GM06990 (cell line): ENCODE measurements around the gene SERAC1.

ENCODE experiments used
- DNase-seq: peaks from one replicate; pipeline ENCODE4 v3.0.0-alpha.2; 2011; ENCODE audit not compliant: insufficient read length; ENCODE audit errors: extremely low read depth
- H3K27me3 ChIP-seq: replicated peaks from 2 replicates; pipeline ENCODE4 v1.6.0; 2011; ENCODE audit warnings: low read length; ENCODE audit not compliant: control insufficient read depth, insufficient read depth
- H3K36me3 ChIP-seq: 2 replicates; pipeline ENCODE4 v1.5.1; 2011; ENCODE audit warnings: low read length; ENCODE audit not compliant: control insufficient read depth, insufficient read depth
- H3K4me3 ChIP-seq: replicated peaks from 2 replicates; pipeline ENCODE4 v1.5.1; 2011; ENCODE audit warnings: low read depth, mild to moderate bottlenecking, control low read depth, low read length
- CTCF ChIP-seq: IDR thresholded peaks from 2 replicates; pipeline ENCODE4 v1.5.1; 2011; ENCODE audit warnings: low read length, control low read depth, mild to moderate bottlenecking, inconsistent platforms; ENCODE audit not compliant: insufficient read depth, poor library complexity, severe bottlenecking

Gene SERAC1

GRCh38 chr6:158095671-158096070 lies 72.4 kb downstream of the SERAC1 start:
- no peak for TF ChIP-seq CTCF
- no peaks in the 10 kb centered on the region for H3K27me3 ChIP-seq
- no peak overlapping the region for H3K4me3 ChIP-seq
- H3K36me3 ChIP-seq = peaks cover 2% of the 10 kb centered on the region
- DNase-seq = no peak

GRCh38 chr6:158095031-158095430 lies 73.0 kb downstream of the SERAC1 start:
- Histone ChIP-seq H3K4me3 (no peak overlapping the region), H3K36me3 (peaks cover 2% of the 10 kb centered on the region), H3K27me3 (no peaks in the 10 kb centered on the region)
- no peak for TF ChIP-seq CTCF
- no peak for DNase-seq

GRCh38 chr6:158092806-158093205 lies 75.3 kb downstream of the SERAC1 start:
- DNase-seq = no peak
- TF ChIP-seq CTCF = no peak
- Histone ChIP-seq H3K4me3 (no peak overlapping the region), H3K36me3 (peaks cover 5% of the 10 kb centered on the region), H3K27me3 (no peaks in the 10 kb centered on the region)

GRCh38 chr6:158087224-158087867 lies 80.7 kb downstream of the SERAC1 start:
- Histone ChIP-seq H3K4me3 (no peak overlapping the region), H3K36me3 (peaks cover 12% of the 10 kb centered on the region), H3K27me3 (no peaks in the 10 kb centered on the region)
- no peak for TF ChIP-seq CTCF
- no peak for DNase-seq

GRCh38 chr6:158086504-158087223 lies 81.4 kb downstream of the SERAC1 start:
- Histone ChIP-seq H3K36me3 (peaks cover 12% of the 10 kb centered on the region), H3K4me3 (no peak overlapping the region), H3K27me3 (no peaks in the 10 kb centered on the region)
- TF ChIP-seq CTCF = no peak
- no peak for DNase-seq

GRCh38 chr6:158086054-158086503 lies 82.0 kb downstream of the SERAC1 start:
- H3K36me3 ChIP-seq = peaks cover 12% of the 10 kb centered on the region
- DNase-seq = no peak
- no peak overlapping the region for H3K4me3 ChIP-seq
- no peak for TF ChIP-seq CTCF
- no peaks in the 10 kb centered on the region for H3K27me3 ChIP-seq
